ENCODE results near the gene TSPAN11. TPM values are rescaled to one million over a fixed set of nuclear protein-coding genes. Genes with fewer than 3 reads are reported as not detected.

Gene TSPAN11
- total and polyA plus RNA-seq, 2 donors (not counting 1 experiment from before 2014, with no cell fraction given): not detected

DNA sequence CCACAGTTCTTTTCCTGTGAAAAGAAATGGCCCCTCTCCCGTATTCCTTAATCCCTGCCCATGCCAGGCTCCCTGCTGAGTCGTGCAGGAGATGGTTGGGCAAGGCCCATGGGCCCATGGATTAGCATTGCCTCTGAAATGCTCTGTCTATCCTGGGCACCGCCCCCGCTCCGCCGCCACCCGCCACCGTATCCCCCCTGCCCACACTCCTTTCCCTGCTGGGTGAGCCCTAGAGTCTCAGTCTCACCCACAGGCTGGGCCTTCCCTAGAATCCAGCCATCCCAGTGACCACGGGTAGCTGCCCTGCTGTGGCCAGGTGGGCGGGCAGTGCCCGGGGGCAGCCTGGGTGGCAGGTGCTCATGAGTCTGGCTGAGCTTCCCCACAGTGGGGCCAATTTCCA is 50.6 kb downstream of the TSPAN11 start:
- Histone ChIP-seq H3K79me2 (ENCODE audit: control insufficient read depth, insufficient read depth, low read length) (no peaks in the 10 kb centered on the region), H3K27me3 (replicated peaks in 1 of 4; ENCODE audit: control extremely low read depth in 1 of 4, control insufficient read depth in 3 of 4, insufficient read depth in 4 of 4, low read length in 3 of 4) (no peaks in the 10 kb centered on the region), H3K4me3 (ENCODE audit: control extremely low read depth in 1 of 5, extremely low read depth in 1 of 5, insufficient read depth in 1 of 5, low read depth in 2 of 5, low read length in 4 of 5) (no peak overlapping the region), H4K20me1 (ENCODE audit: control insufficient read depth, insufficient read depth, low read length, poor library complexity, severe bottlenecking) (no peaks in the 10 kb centered on the region), H3K27ac (ENCODE audit: low read length in 2 of 2) (no peak overlapping the region), H3K9ac (ENCODE audit: low read length) (no peak overlapping the region), H3K36me3 (replicated peaks in 1 of 2; ENCODE audit: control extremely low read depth in 1 of 2, control insufficient read depth in 1 of 2, extremely low read depth in 1 of 2, insufficient read depth in 2 of 2, low read length in 1 of 2) (no peaks in the 10 kb centered on the region), H2AFZ (ENCODE audit: insufficient read depth, low read depth, low read length, poor library complexity, severe bottlenecking) (no peak overlapping the region), H3K9me3 (ENCODE audit: control extremely low read depth in 1 of 3, control insufficient read depth in 2 of 3, insufficient read depth in 1 of 3, low read length in 2 of 3) (no peaks in the 10 kb centered on the region), H3K4me1 (ENCODE audit: control insufficient read depth in 2 of 2, insufficient read depth in 2 of 2, low read length in 2 of 2) (no peaks in the 10 kb centered on the region), H3K4me2 (replicated peaks; ENCODE audit: low read depth, low read length, poor library complexity, severe bottlenecking) (no peak overlapping the region)
- H3K4me1 Mint-ChIP-seq: no peaks in the 10 kb centered on the region
- ChIA-PET CTCF (no interaction called here), POLR2A (no interaction called here)
- TF ChIP-seq, protein P1, sequence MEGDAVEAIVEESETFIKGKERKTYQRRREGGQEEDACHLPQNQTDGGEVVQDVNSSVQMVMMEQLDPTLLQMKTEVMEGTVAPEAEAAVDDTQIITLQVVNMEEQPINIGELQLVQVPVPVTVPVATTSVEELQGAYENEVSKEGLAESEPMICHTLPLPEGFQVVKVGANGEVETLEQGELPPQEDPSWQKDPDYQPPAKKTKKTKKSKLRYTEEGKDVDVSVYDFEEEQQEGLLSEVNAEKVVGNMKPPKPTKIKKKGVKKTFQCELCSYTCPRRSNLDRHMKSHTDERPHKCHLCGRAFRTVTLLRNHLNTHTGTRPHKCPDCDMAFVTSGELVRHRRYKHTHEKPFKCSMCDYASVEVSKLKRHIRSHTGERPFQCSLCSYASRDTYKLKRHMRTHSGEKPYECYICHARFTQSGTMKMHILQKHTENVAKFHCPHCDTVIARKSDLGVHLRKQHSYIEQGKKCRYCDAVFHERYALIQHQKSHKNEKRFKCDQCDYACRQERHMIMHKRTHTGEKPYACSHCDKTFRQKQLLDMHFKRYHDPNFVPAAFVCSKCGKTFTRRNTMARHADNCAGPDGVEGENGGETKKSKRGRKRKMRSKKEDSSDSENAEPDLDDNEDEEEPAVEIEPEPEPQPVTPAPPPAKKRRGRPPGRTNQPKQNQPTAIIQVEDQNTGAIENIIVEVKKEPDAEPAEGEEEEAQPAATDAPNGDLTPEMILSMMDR (IDR thresholded peaks at IDR 0.05): no peak
- TF ChIP-seq EZH2 (IDR thresholded peaks at IDR 0.05; ENCODE audit: borderline replicate concordance, insufficient read depth, low read depth, low read length, poor library complexity, severe bottlenecking): no peak
- no peaks in the 10 kb centered on the region for H3K27me3 Mint-ChIP-seq
- DNase-seq (no peak), ATAC-seq (ENCODE audit: low read depth) (no peak)
- H3K9me3 Mint-ChIP-seq (ENCODE audit: insufficient read depth): no peaks in the 10 kb centered on the region
- intact Hi-C loops (cut with micrococcal nuclease): no loop called here
- no peak overlapping the region for H3K27ac Mint-ChIP-seq
- 92% methylated on average over 11 of the region's 11 CpGs for WGBS (ENCODE audit: insufficient coverage)
- no peak overlapping the region for H3K4me3 Mint-ChIP-seq

DNA sequence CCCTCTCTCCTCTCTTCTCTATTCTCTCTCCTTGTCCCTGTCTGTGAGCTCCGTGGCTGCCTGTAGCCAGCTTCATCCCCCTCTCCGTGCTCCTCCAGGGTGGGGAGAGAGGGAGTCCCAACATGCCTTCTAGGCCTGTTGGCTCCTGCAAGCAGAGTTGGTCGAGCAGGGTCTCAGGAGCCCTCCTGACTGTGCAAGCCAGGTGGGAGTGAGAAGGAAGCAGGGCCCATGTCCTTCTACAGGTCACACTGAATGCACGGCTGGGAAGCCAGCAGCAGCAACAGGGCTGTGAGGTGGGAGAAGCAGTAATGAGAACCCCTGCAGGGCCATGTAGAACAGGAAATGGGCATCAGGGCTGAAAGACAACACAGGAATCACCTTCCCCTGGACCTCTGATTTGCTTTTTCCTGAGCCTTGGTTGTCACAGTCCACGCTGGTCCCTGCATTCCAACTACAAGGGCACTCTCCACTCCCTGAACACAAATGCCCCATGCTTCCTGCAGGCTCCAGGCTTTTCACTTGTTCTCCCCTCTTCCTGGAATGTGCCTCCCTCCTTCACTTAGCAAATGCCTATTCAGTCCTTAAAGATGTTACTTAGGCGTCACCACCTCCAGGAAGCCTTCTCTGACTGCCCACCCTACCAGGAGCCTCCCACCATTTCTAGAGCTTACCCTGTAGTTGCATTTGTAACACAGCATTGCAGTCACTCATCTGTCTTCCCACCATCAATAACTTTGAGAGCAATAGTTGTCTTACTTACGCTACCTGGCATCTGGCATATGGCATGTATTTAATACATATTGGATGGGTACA is 51.2 kb downstream of the TSPAN11 start:
- H3K9me3 ChIP-seq (ENCODE audit: control extremely low read depth in 1 of 3, control insufficient read depth in 2 of 3, insufficient read depth in 1 of 3, low read length in 2 of 3): no peaks in the 10 kb centered on the region
- no peak for TF ChIP-seq EZH2 (IDR thresholded peaks at IDR 0.05; ENCODE audit: borderline replicate concordance, insufficient read depth, low read depth, low read length, poor library complexity, severe bottlenecking)
- TF ChIP-seq, protein P1 (IDR thresholded peaks at IDR 0.05): no peak
- intact Hi-C loops (cut with micrococcal nuclease): no loop called here
- H3K4me3 ChIP-seq (ENCODE audit: control extremely low read depth in 1 of 5, extremely low read depth in 1 of 5, insufficient read depth in 1 of 5, low read depth in 2 of 5, low read length in 4 of 5): no peak overlapping the region
- H3K79me2 ChIP-seq (ENCODE audit: control insufficient read depth, insufficient read depth, low read length): no peaks in the 10 kb centered on the region
- no peaks in the 10 kb centered on the region for H3K27me3 ChIP-seq (replicated peaks in 1 of 4; ENCODE audit: control extremely low read depth in 1 of 4, control insufficient read depth in 3 of 4, insufficient read depth in 4 of 4, low read length in 3 of 4)
- H3K4me2 ChIP-seq (replicated peaks; ENCODE audit: low read depth, low read length, poor library complexity, severe bottlenecking): no peak overlapping the region
- 81% methylated on average over 5 of the region's 7 CpGs for WGBS (ENCODE audit: insufficient coverage)
- H3K4me1 ChIP-seq (ENCODE audit: control insufficient read depth in 2 of 2, insufficient read depth in 2 of 2, low read length in 2 of 2): no peaks in the 10 kb centered on the region
- no peak overlapping the region for H3K27ac Mint-ChIP-seq
- no peak for DNase-seq
- H3K36me3 ChIP-seq (replicated peaks in 1 of 2; ENCODE audit: control extremely low read depth in 1 of 2, control insufficient read depth in 1 of 2, extremely low read depth in 1 of 2, insufficient read depth in 2 of 2, low read length in 1 of 2): no peaks in the 10 kb centered on the region
- no peaks in the 10 kb centered on the region for H4K20me1 ChIP-seq (ENCODE audit: control insufficient read depth, insufficient read depth, low read length, poor library complexity, severe bottlenecking)
- no peak overlapping the region for H2AFZ ChIP-seq (ENCODE audit: insufficient read depth, low read depth, low read length, poor library complexity, severe bottlenecking)
- H3K4me3 Mint-ChIP-seq: no peak overlapping the region
- H3K9ac ChIP-seq (ENCODE audit: low read length): no peak overlapping the region
- no peaks in the 10 kb centered on the region for H3K4me1 Mint-ChIP-seq
- ATAC-seq (ENCODE audit: low read depth): no peak
- no peaks in the 10 kb centered on the region for H3K9me3 Mint-ChIP-seq (ENCODE audit: insufficient read depth)
- CTCF ChIA-PET: no interaction called here
- H3K27me3 Mint-ChIP-seq: no peaks in the 10 kb centered on the region
- POLR2A ChIA-PET: no interaction called here
- no peak overlapping the region for H3K27ac ChIP-seq (ENCODE audit: low read length in 2 of 2)
